Measurements from ENCODE around the gene LCLAT1.

Gene LCLAT1

GRCh38 chr2:30684996-30685395, 237.9 kb downstream of the LCLAT1 start:
- TF ChIP-seq CTCF (IDR thresholded peaks at IDR 0.05; ENCODE audit: low read depth, low read length): no peak
- no peak for DNase-seq (ENCODE audit: extremely low read depth, low read depth)

- no peak; the same call in 1 of the 2 replicates for TF ChIP-seq CTCF (IDR thresholded peaks at IDR 0.05; ENCODE audit: low read depth, low read length)
- no peak for DNase-seq (ENCODE audit: extremely low read depth, low read depth)
Observed at GRCh38 chr2:30686000-30686399, 239.0 kb downstream of the LCLAT1 start.

- DNase-seq (ENCODE audit: extremely low read depth, low read depth): no peak
- TF ChIP-seq CTCF (IDR thresholded peaks at IDR 0.05; ENCODE audit: low read depth, low read length): no peak
Observed at GRCh38 chr2:30686669-30687068, 239.6 kb downstream of the LCLAT1 start.

GRCh38 chr2:30688956-30689401, 241.9 kb downstream of the LCLAT1 start:
- no peak for DNase-seq (ENCODE audit: extremely low read depth, low read depth)
- TF ChIP-seq CTCF (IDR thresholded peaks at IDR 0.05; ENCODE audit: low read depth, low read length): no peak

- TF ChIP-seq CTCF (IDR thresholded peaks at IDR 0.05; ENCODE audit: low read depth, low read length): no peak
- no peak for DNase-seq (ENCODE audit: extremely low read depth, low read depth)
Observed at GRCh38 chr2:30689496-30690125, 242.6 kb downstream of the LCLAT1 start.

- TF ChIP-seq CTCF (IDR thresholded peaks at IDR 0.05; ENCODE audit: low read depth, low read length): no peak
- no peak for DNase-seq (ENCODE audit: extremely low read depth, low read depth)
Observed at GRCh38 chr2:30690126-30690561, 243.1 kb downstream of the LCLAT1 start.

GRCh38 chr2:30691091-30691947, 244.3 kb downstream of the LCLAT1 start:
- TF ChIP-seq CTCF (IDR thresholded peaks at IDR 0.05; ENCODE audit: low read depth, low read length): no peak
- DNase-seq (ENCODE audit: extremely low read depth, low read depth): no peak
